Measurements from ENCODE around the gene ZNF429.

Gene ZNF429

GRCh38 chr19:21586311-21587116 is 81.1 kb downstream of the ZNF429 start:
- Histone ChIP-seq H3K27me3 (peaks cover 0 to 19% of the 10 kb centered on the region in 2 donors), H3K4me3 (peak overlapping the region; percentile 49 to 59), H3K4me1 (peaks cover 0 to 11% (median 7%) of the 10 kb centered on the region in 4 donors), H3K27ac (peak overlapping the region in 1 of 2 donors; percentile 24), H3K9me3 (peaks cover 0 to 6% (median 0%) of the 10 kb centered on the region in 3 donors), H3K36me3 (no peaks in the 10 kb centered on the region)
- no peak for DNase-seq
- no peak for TF ChIP-seq CTCF (IDR thresholded peaks at IDR 0.05)
- intact Hi-C loops (cut with DNase I; ENCODE audit: low total_unique reads) = no loop called here

- peaks cover 0 to 6% (median 0%) of the 10 kb centered on the region in 3 donors for H3K9me3 ChIP-seq
- no peaks in the 10 kb centered on the region for H3K36me3 ChIP-seq
- H3K27me3 ChIP-seq = peaks cover 0 to 19% of the 10 kb centered on the region in 2 donors
- DNase-seq = no peak
- TF ChIP-seq CTCF (IDR thresholded peaks at IDR 0.05) = no peak
- H3K27ac ChIP-seq = no peak overlapping the region
- peaks cover 0 to 11% (median 7%) of the 10 kb centered on the region in 4 donors for H3K4me1 ChIP-seq
- peak overlapping the region; percentile 49 to 59 for H3K4me3 ChIP-seq
- intact Hi-C loops (cut with DNase I; ENCODE audit: low total_unique reads) = no loop called here
These were observed 81.7 kb downstream of the ZNF429 start for GRCh38 chr19:21587117-21587461.

GRCh38 chr19:21587549-21587948 is 82.1 kb downstream of the ZNF429 start:
- no peak overlapping the region for H3K27ac ChIP-seq
- no peaks in the 10 kb centered on the region for H3K36me3 ChIP-seq
- H3K4me3 ChIP-seq = no peak overlapping the region
- peaks cover 0 to 19% of the 10 kb centered on the region in 2 donors for H3K27me3 ChIP-seq
- intact Hi-C loops (cut with DNase I; ENCODE audit: low total_unique reads) = no loop called here
- peaks cover 0 to 11% (median 7%) of the 10 kb centered on the region in 4 donors for H3K4me1 ChIP-seq
- DNase-seq = no peak
- peaks cover 0 to 6% (median 0%) of the 10 kb centered on the region in 3 donors for H3K9me3 ChIP-seq
- no peak for TF ChIP-seq CTCF (IDR thresholded peaks at IDR 0.05)

GRCh38 chr19:21588065-21588601 is 82.7 kb downstream of the ZNF429 start:
- no peak overlapping the region for H3K27ac ChIP-seq
- H3K4me3 ChIP-seq = no peak overlapping the region
- H3K36me3 ChIP-seq = no peaks in the 10 kb centered on the region
- peaks cover 0 to 11% (median 7%) of the 10 kb centered on the region in 4 donors for H3K4me1 ChIP-seq
- TF ChIP-seq CTCF (IDR thresholded peaks at IDR 0.05) = no peak
- H3K27me3 ChIP-seq = peaks cover 0 to 19% of the 10 kb centered on the region in 2 donors
- intact Hi-C loops (cut with DNase I; ENCODE audit: low total_unique reads) = no loop called here
- DNase-seq = no peak
- H3K9me3 ChIP-seq = peaks cover 0 to 5% (median 0%) of the 10 kb centered on the region in 3 donors

GRCh38 chr19:21590867-21591266 is 85.5 kb downstream of the ZNF429 start:
- TF ChIP-seq CTCF (IDR thresholded peaks at IDR 0.05) = no peak
- DNase-seq = no peak
- intact Hi-C loops (cut with DNase I; ENCODE audit: low total_unique reads) = no loop called here

More at GRCh38 chr19:21590867-21591266, 85.5 kb downstream of the ZNF429 start:
- H3K4me1 ChIP-seq = peaks cover 0 to 11% (median 7%) of the 10 kb centered on the region in 4 donors
- peaks cover 0 to 11% of the 10 kb centered on the region in 2 donors for H3K27me3 ChIP-seq
- no peaks in the 10 kb centered on the region for H3K36me3 ChIP-seq
- H3K9me3 ChIP-seq = no peaks in the 10 kb centered on the region
- no peak overlapping the region for H3K27ac ChIP-seq
- no peak overlapping the region for H3K4me3 ChIP-seq
